ENCODE data around the gene ZNF511. TPM values are rescaled to one million over a fixed set of nuclear protein-coding genes. Genes with fewer than 3 reads are reported as not detected.

The ZNF511 gene
- total RNA-seq, 1 experiment from 2014 or later, result 23.9 TPM

Other genes with a start within 250 kb of the ZNF511 start
- gene ADGRA1, start 221.0 kb upstream of the ZNF511 start, total RNA-seq (2014; rRNA removed; shearing (Covaris generic)), result 0.81 and 1.0 TPM in 2 replicates
- 1.1 TPM in 1 of 2 replicates, not detected in the other for gene KNDC1, start 148.7 kb upstream of the ZNF511 start, total RNA-seq (2014; rRNA removed; shearing (Covaris generic))
- not detected in 2 replicates for gene UTF1, start 78.7 kb upstream of the ZNF511 start, total RNA-seq (2014; rRNA removed; shearing (Covaris generic))
- 0.10 and 0.26 TPM in 2 replicates for gene VENTX, start 71.1 kb upstream of the ZNF511 start, total RNA-seq (2014; rRNA removed; shearing (Covaris generic))
- gene ADAM8, start 32.0 kb upstream of the ZNF511 start, total RNA-seq (2014; rRNA removed; shearing (Covaris generic)), result 0.56 and 0.67 TPM in 2 replicates
- gene TUBGCP2, start within 50 bp of the ZNF511 start, total RNA-seq (2014; rRNA removed; shearing (Covaris generic)), result 23.3 and 24.4 TPM in 2 replicates
- not detected in 2 replicates for gene CALY, start 28.0 kb downstream of the ZNF511 start, total RNA-seq (2014; rRNA removed; shearing (Covaris generic))
- gene PRAP1, start 38.5 kb downstream of the ZNF511 start, total RNA-seq (2014; rRNA removed; shearing (Covaris generic)), result not detected in 2 replicates
- gene FUOM, start 49.1 kb downstream of the ZNF511 start, total RNA-seq (2014; rRNA removed; shearing (Covaris generic)), result not detected in 2 replicates
- 63.6 and 65.7 TPM in 2 replicates for gene ECHS1, start 64.4 kb downstream of the ZNF511 start, total RNA-seq (2014; rRNA removed; shearing (Covaris generic))
- gene PAOX, start 70.3 kb downstream of the ZNF511 start, total RNA-seq (2014; rRNA removed; shearing (Covaris generic)), result not detected in 2 replicates
- gene MTG1, start 85.2 kb downstream of the ZNF511 start, total RNA-seq (2014; rRNA removed; shearing (Covaris generic)), result 21.7 and 26.4 TPM in 2 replicates
- not detected in 2 replicates for gene SPRN, start 115.7 kb downstream of the ZNF511 start, total RNA-seq (2014; rRNA removed; shearing (Covaris generic))
- 0.13 and 0.34 TPM in 2 replicates for gene SCART1, start 145.0 kb downstream of the ZNF511 start, total RNA-seq (2014; rRNA removed; shearing (Covaris generic))
- gene CYP2E1, start 218.4 kb downstream of the ZNF511 start, total RNA-seq (2014; rRNA removed; shearing (Covaris generic)), result 0.03 and 0.06 TPM in 2 replicates

All from SJCRH30 (cell line).